HG03175 (cell line): Measurements from ENCODE around the gene CDC14A.

Experiments
- ATAC-seq: cut with Tn5 transposase; IDR thresholded peaks from one replicate; pipeline ENCODE4 v1.9.1; 2021; ENCODE audit warnings: mild to moderate bottlenecking, moderate library complexity; ENCODE audit not compliant: unreplicated experiment

Gene CDC14A

GRCh38 chr1:100478816-100479215, 126.5 kb downstream of the CDC14A start:
- no peak for ATAC-seq

GRCh38 chr1:100479620-100480338, 127.5 kb downstream of the CDC14A start:
- no peak for ATAC-seq

- ATAC-seq, result no peak
Observed at GRCh38 chr1:100481303-100481702, 129.0 kb downstream of the CDC14A start.

- ATAC-seq, result no peak
Observed at GRCh38 chr1:100482167-100482566, 129.9 kb downstream of the CDC14A start.

GRCh38 chr1:100482748-100483147, 130.4 kb downstream of the CDC14A start:
- no peak for ATAC-seq

GRCh38 chr1:100483230-100483629, 130.9 kb downstream of the CDC14A start:
- ATAC-seq, result no peak

- ATAC-seq, result no peak
Observed at GRCh38 chr1:100485855-100486258, 133.6 kb downstream of the CDC14A start.

GRCh38 chr1:100494393-100495084, 142.2 kb downstream of the CDC14A start:
- no peak for ATAC-seq

- no peak for ATAC-seq
Observed at GRCh38 chr1:100496896-100497295, 144.6 kb downstream of the CDC14A start.

GRCh38 chr1:100497796-100498195, 145.5 kb downstream of the CDC14A start:
- no peak for ATAC-seq

- no peak for ATAC-seq
Observed at GRCh38 chr1:100499194-100499811, 147.0 kb downstream of the CDC14A start.

- ATAC-seq, result no peak
Observed at GRCh38 chr1:100502052-100502792, 149.9 kb downstream of the CDC14A start.

GRCh38 chr1:100506217-100506616, 153.9 kb downstream of the CDC14A start:
- no peak for ATAC-seq

- no peak for ATAC-seq
Observed at GRCh38 chr1:100510451-100510850, 158.1 kb downstream of the CDC14A start.

GRCh38 chr1:100511058-100511457, 158.8 kb downstream of the CDC14A start:
- no peak for ATAC-seq

GRCh38 chr1:100511773-100512172, 159.5 kb downstream of the CDC14A start:
- no peak for ATAC-seq

GRCh38 chr1:100512803-100513352, 160.6 kb downstream of the CDC14A start:
- ATAC-seq, result no peak

- ATAC-seq, result no peak
Observed at GRCh38 chr1:100516857-100517256, 164.6 kb downstream of the CDC14A start.

GRCh38 chr1:100517515-100517914, 165.2 kb downstream of the CDC14A start:
- ATAC-seq, result no peak

GRCh38 chr1:100518023-100518422, 165.7 kb downstream of the CDC14A start:
- ATAC-seq, result no peak

GRCh38 chr1:100523038-100523652, 170.8 kb downstream of the CDC14A start:
- ATAC-seq, result peak; percentile 98
